A673 (cell line): Measurements from ENCODE around the gene ACOT13. TPM values are rescaled to one million over a fixed set of nuclear protein-coding genes. Genes with fewer than 3 reads are reported as not detected.

Source experiments
- BruUV-seq: library from RNA; stranded (reverse); fragments of 400-500 nt; replicated peaks from 2 replicates; lab custom pipeline; 2021; lab: Mats Ljungman, UMichigan
- CTCF ChIA-PET: fragments of 300-600 bp; sonication (Branson Sonifier 250); formaldehyde crosslinking; loops from one replicate; lab custom pipeline; 2022; ENCODE audit warnings: antibody characterized with exemption; lab: Charles Lee
- POLR2A ChIA-PET: fragments of 300-600 bp; sonication (Branson Sonifier 250); formaldehyde crosslinking; loops from one replicate; lab custom pipeline; 2022; ENCODE audit warnings: antibody characterized with exemption; ENCODE audit not compliant: low non-redundant PET; lab: Charles Lee
- DNase-seq: peaks from one replicate; pipeline ENCODE4 v3.0.0-alpha.2; 2015; ENCODE audit warnings: low spot score
- H3K27ac ChIP-seq: fragments of 200-600 bp; sonication (generic); 2 replicates; pipeline ENCODE4 v1.5.1; 2016; ENCODE audit warnings: mixed run types, low read depth, mild to moderate bottlenecking, mixed read lengths, antibody characterized with exemption, low read length; ENCODE audit not compliant: poor library complexity, severe bottlenecking
- H3K27me3 ChIP-seq: fragments of 200-600 bp; sonication (generic); replicated peaks from 2 replicates; pipeline ENCODE4 v1.6.1; 2017; ENCODE audit warnings: mixed run types, low read depth, mild to moderate bottlenecking, mixed read lengths, antibody characterized with exemption, low read length; ENCODE audit not compliant: insufficient read depth, poor library complexity
- H3K36me3 ChIP-seq: fragments of 200-600 bp; sonication (generic); 2 replicates; pipeline ENCODE4 v1.6.1; 2016; ENCODE audit warnings: mixed run types, mild to moderate bottlenecking, mixed read lengths, antibody characterized with exemption, low read length; ENCODE audit not compliant: insufficient read depth, poor library complexity, severe bottlenecking
- H3K4me1 ChIP-seq: fragments of 200-600 bp; sonication (generic); 2 replicates; pipeline ENCODE4 v1.6.1; 2017; ENCODE audit warnings: mixed run types, mild to moderate bottlenecking, mixed read lengths, antibody characterized with exemption, low read length; ENCODE audit not compliant: insufficient read depth, poor library complexity, severe bottlenecking
- H3K4me3 ChIP-seq: fragments of 200-600 bp; sonication (generic); 2 replicates; pipeline ENCODE4 v1.5.1; 2016; ENCODE audit warnings: low read depth, mixed run types, mild to moderate bottlenecking, mixed read lengths, low read length; ENCODE audit not compliant: poor library complexity, severe bottlenecking
- H3K9me3 ChIP-seq: fragments of 200-600 bp; sonication (generic); 2 replicates; pipeline ENCODE4 v1.6.1; 2016; ENCODE audit warnings: mixed run types, low read depth, mild to moderate bottlenecking, mixed read lengths, antibody characterized with exemption, low read length; ENCODE audit not compliant: poor library complexity, severe bottlenecking
- EZH2 ChIP-seq: fragments of 200-600 bp; sonication (generic); IDR thresholded peaks from 2 replicates; pipeline ENCODE4 v1.6.1; 2017; ENCODE audit warnings: borderline replicate concordance, low read depth, mild to moderate bottlenecking, mixed read lengths, antibody characterized with exemption, low read length; ENCODE audit not compliant: poor library complexity, severe bottlenecking
- intact Hi-C: fragments of 100-400 bp; cut with micrococcal nuclease; formaldehyde crosslinking; loops from one replicate; pipeline ENCODE4 v1.10.0; 2022; ENCODE audit not compliant: unreplicated experiment
- total RNA-seq: library from RNA; stranded (reverse); gene quantifications from 2 replicates; pipeline ENCODE4 v1.2.3, GENCODE V29; 2021
- TF ChIP-seq, protein P1 (sequence below): fragments of 300-800, 200-600 bp; sonication (generic); conservative IDR thresholded peaks from 2 replicates; pipeline ENCODE4 v1.5.1; 2017; ENCODE audit warnings: low read depth, mild to moderate bottlenecking, antibody characterized with exemption, low read length, moderate library complexity, mixed read lengths

ACOT13 gene
- total RNA-seq, 1 experiment from 2014 or later: 31.2 TPM

DNA sequence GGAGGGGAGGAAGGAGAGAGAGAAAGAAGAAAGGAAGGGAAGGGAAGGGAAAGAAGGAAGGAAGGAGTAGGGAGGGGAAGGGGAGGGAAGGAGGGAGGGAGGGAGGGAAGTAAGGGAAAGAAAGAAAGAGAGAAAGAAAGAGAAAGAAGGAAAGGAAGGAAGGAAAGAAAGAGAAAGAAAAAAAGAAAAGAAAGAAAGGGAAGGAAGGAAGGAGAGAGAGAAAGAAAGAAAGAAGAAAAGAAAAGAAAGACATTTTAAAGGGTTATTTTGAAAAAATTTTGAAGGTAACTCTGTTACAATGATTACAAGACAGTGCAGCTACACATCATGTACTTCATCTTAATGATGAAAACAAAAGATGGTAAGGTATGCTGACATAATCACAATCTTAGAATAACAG, 24.8 kb upstream of the ACOT13 start:
- ChIA-PET POLR2A (no interaction called here), CTCF (no interaction called here)
- H3K36me3 ChIP-seq: no peaks in the 10 kb centered on the region
- no peaks in the 10 kb centered on the region for H3K27me3 ChIP-seq
- peaks cover 8% of the 10 kb centered on the region for H3K4me1 ChIP-seq
- no peak overlapping the region for H3K4me3 ChIP-seq
- no peaks in the 10 kb centered on the region for H3K9me3 ChIP-seq
- no peak overlapping the region for H3K27ac ChIP-seq
- no peak for DNase-seq
- TF ChIP-seq, protein P1, sequence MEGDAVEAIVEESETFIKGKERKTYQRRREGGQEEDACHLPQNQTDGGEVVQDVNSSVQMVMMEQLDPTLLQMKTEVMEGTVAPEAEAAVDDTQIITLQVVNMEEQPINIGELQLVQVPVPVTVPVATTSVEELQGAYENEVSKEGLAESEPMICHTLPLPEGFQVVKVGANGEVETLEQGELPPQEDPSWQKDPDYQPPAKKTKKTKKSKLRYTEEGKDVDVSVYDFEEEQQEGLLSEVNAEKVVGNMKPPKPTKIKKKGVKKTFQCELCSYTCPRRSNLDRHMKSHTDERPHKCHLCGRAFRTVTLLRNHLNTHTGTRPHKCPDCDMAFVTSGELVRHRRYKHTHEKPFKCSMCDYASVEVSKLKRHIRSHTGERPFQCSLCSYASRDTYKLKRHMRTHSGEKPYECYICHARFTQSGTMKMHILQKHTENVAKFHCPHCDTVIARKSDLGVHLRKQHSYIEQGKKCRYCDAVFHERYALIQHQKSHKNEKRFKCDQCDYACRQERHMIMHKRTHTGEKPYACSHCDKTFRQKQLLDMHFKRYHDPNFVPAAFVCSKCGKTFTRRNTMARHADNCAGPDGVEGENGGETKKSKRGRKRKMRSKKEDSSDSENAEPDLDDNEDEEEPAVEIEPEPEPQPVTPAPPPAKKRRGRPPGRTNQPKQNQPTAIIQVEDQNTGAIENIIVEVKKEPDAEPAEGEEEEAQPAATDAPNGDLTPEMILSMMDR: no peak
- TF ChIP-seq EZH2: no peak
- no TSS peak for BruUV-seq
- intact Hi-C loops: no loop called here

DNA sequence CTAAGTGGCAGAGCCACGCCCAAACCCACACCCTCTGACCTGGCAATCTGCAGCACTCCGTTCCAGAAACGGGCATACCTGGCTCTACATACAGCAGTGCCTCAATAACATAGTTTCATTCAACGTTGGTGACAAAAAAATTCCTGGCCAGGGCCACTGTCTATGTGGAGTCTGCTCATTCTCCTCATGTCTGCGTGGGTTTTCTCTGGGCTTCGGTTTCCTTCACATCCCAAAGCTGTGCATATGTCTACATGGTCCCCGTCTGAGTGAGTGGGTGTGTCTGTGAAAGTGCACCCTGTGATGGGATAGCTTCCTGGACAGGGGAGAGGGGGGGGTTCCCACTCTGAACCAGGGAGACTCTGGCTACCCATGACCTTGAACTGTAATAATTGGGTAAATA, 23.0 kb upstream of the ACOT13 start:
- CTCF ChIA-PET: no interaction called here
- POLR2A ChIA-PET: no interaction called here

DNA sequence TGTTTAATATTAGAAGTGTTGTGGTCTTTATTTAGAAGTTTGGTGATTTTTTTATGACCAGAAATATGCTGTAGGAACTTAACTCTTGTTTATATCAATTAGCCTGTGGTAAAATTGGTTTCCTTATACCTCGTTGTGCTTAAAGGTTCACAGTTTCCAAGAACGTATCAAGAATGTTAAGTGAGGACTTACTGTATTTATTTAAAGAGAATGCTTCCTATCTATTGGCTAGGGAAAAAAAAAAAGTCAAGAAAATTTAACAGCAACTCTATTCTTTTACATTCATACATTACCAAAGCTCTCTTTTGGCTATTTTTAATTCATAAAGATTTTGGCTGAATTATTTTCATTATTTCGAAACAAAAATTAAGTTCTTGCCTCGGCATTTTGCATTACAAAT, 22.5 kb upstream of the ACOT13 start:
- no TSS peak for BruUV-seq
- ChIA-PET CTCF (no interaction called here), POLR2A (interaction anchor here (0.6 kb wide), 1 partner anchor 727 kb away, joined by 5 read pairs; no protein-coding TSS in a partner anchor)
- Histone ChIP-seq H3K36me3 (no peaks in the 10 kb centered on the region), H3K4me3 (no peak overlapping the region), H3K27ac (no peak overlapping the region), H3K27me3 (no peaks in the 10 kb centered on the region), H3K4me1 (peaks cover 8% of the 10 kb centered on the region), H3K9me3 (no peaks in the 10 kb centered on the region)
- intact Hi-C loops: no loop called here
- TF ChIP-seq EZH2: no peak
- TF ChIP-seq, protein P1: no peak
- DNase-seq: no peak

More for the DNA sequence above, 23.0 kb upstream of the ACOT13 start:
- TF ChIP-seq, protein P1: no peak
- no peak for TF ChIP-seq EZH2
- no peak overlapping the region for H3K4me3 ChIP-seq
- H3K27me3 ChIP-seq: no peaks in the 10 kb centered on the region
- no peak for DNase-seq
- intact Hi-C loops: no loop called here
- H3K9me3 ChIP-seq: no peaks in the 10 kb centered on the region
- no TSS peak for BruUV-seq
- H3K4me1 ChIP-seq: peaks cover 8% of the 10 kb centered on the region
- no peaks in the 10 kb centered on the region for H3K36me3 ChIP-seq
- no peak overlapping the region for H3K27ac ChIP-seq
